Lower leg skin (tissue), 3 donors: ENCODE results near the gene OBP2A.

Source experiments
- CTCF ChIP-seq, 3 donors: fragments of 450-650 bp; IDR thresholded peaks; one replicate each; pipeline ENCODE4 v1.5.1; 2016; ENCODE audit warnings: antibody characterized with exemption in 3 of 3, mild to moderate bottlenecking in 3 of 3, moderate library complexity in 2 of 3
- POLR2A ChIP-seq, 2 donors: fragments of 450-650 bp; IDR thresholded peaks; one replicate each; pipeline ENCODE4 v1.6.1; 2016 to 2017; ENCODE audit warnings: antibody characterized with exemption in 2 of 2, mild to moderate bottlenecking in 1 of 2, moderate library complexity in 1 of 2

- TF ChIP-seq CTCF (IDR thresholded peaks at IDR 0.05) (no peak), POLR2A (IDR thresholded peaks at IDR 0.05) (no peak)
Measured at GRCh38 chr9:135587658-135588057, 41.7 kb downstream of the OBP2A start.
